Stimulated activated CD4-positive, alpha-beta T cell treated with anti-CD3 and anti-CD28 coated beads, Interleukin-12 subunit alpha, Interleukin-12 subunit beta, amount 100 ng/mL, for 24 hours (primary cell): ENCODE data around the gene GOLGA8N.
"Not testable (repeated sequence)": the region's sequence is repeated elsewhere in the genome, so short reads cannot be mapped to it uniquely, and the experiment has no call there.

Experiments
- DNase-seq, 2 experiments: peaks; one replicate each; pipeline ENCODE4 v3.0.0-alpha.2; 2020; ENCODE audit warnings: low read depth in 2 of 2

Gene GOLGA8N

DNA sequence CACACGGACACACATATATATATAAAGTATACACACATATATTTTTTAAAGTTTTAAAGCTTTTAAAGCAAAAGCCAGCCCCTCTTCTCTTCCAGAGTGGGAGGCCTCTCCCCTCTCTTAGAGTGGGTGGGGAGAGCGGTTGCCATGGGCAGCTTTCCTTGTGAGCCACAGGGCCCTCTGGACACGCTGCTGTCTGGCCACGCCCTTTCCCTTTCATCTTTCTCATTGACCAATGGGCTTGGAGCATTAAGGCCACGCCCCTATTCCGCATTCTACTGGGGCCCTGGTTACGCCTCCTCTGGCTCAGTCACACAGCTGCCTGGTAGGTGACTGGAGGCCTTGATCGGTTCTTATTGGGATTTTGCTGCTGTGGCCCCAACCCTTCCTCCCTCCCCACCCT is at the start of gene GOLGA8N:
GOLGA8N (plus strand) TSS at position 306 of the 400 bp plus-strand sequence.
- not testable (repeated sequence) for DNase-seq

DNA sequence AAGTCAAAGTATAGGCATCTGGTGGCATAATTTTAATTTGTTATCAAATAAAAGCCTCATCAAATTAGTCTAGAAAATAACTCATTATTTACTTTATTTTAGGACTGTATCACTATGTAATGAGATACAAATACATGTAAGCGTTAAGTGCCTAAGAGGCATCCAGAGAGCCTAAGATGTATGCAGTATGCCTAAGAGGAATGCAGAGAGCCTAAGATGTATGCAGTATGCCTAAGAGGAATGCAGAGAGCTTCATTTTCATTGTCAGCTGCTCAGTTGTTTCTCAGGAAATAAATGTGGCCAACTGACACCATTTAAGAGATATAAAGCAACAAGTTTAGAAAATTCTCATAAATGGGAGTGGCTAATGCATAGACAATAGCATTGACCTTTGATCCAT is 49.8 kb upstream of the GOLGA8N start:
- DNase-seq: not testable (repeated sequence)

DNA sequence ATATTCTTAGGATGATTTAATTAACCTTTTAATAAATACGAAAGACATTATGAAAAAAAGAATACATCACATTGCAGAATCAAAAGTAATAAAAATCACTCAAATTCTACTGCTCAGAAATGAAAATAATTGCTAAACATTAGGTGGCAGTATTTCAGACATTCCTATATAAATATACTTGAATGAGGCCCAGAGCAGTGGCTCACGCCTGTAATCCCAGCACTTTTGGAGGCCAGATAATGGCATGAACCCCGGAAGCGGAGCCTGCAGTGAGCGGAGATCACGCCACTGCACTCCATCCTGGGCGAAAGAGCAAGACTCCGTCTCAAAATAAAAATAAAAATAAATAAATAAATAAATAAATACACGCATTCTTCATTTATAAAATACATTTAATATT is 48.1 kb upstream of the GOLGA8N start:
- not testable (repeated sequence) for DNase-seq

DNA sequence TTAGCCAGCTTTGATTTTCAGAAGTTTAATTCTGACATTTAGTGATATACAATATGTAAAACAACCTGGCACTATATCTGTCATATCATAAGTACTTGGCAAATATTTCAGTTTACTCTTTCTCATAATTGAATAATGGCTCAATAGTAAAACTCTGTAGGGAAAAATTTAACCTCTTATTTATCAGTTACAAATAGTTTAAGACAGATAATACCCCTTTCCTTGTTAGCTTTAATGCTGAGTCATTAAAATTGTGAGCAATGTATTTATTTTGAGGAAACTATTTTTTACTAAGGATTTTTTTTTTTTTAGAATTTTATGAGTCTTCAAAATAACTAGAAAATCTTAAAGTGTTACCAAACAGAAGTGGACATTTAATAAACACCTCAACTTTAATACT is 38.7 kb upstream of the GOLGA8N start:
- DNase-seq: not testable (repeated sequence)

DNA sequence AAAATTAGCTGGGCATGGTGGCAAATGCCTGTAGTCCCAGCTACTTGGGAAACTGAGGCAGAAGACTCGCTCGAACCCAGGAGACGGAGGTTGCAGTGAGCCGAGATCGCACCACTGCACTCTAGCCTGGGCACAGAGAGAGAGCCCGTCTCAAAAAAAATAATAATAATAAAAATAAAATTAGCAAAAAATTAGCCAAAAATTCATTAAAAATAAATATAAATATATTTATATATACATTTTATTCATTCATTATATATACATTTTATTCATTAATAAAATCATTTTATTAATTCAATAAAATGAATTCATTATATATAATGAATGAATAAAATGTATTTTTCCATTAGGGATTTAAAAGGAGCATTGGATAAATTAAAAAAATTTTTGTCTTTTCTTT is 31.1 kb upstream of the GOLGA8N start:
- not testable (repeated sequence) for DNase-seq

DNA sequence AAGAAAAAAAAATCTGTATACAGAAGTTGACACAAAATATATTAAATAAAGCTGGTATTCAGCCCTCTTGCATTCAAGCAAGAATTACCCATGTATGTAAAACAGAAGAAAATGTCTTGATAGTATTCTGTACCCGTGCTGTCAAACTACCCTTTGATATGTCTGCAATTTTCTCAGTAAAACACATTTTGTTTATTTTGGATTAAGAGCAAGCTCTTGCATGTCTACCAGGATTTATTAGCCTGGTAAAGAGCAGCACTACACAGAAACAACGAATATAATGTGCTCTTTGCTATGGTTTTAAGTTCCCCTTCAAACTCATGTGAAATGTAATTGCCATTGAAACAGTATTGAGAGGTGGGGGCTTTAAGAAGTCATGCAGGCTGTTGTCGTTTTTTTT is 24.3 kb upstream of the GOLGA8N start:
- DNase-seq: not testable (repeated sequence)

DNA sequence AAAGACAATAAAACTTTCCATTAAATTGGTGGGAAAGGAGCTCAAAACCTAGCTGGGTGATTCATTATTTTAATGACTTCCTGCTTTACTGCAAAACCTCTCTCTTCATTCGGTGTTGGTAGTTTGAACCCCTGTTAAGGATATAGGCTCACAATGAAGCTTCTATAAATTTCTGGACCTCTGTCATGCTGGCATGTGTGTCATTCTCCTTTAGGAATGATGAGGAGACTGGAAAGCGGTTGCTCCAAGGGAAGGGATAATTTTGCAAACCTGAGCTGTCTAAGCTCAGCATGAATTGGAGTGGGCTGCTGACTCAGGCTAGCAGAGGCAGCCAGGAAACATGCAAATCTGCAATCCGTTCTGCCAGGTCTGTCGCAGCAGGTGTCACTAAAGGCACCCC is 14.8 kb upstream of the GOLGA8N start:
- DNase-seq: not testable (repeated sequence)

DNA sequence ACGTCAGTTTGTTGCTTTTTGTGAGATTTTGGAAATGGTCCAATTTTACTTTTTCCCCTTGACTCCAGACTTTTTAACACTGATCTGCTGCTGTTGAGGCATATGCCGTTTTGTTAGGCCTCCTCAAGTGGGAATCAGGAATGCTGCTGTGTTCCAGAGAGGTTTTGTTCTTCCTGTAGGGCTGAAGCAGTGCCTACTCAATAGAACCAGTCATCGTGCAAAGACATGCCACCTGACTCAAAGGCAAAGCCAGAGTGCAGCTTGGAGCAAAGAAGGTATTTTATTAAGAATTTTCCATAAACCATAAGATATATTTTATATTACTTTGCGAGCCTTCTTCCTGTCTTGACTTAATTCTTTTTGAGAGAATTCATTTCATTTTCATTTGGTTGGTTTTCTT is 7.4 kb upstream of the GOLGA8N start:
- not testable (repeated sequence) for DNase-seq

DNA sequence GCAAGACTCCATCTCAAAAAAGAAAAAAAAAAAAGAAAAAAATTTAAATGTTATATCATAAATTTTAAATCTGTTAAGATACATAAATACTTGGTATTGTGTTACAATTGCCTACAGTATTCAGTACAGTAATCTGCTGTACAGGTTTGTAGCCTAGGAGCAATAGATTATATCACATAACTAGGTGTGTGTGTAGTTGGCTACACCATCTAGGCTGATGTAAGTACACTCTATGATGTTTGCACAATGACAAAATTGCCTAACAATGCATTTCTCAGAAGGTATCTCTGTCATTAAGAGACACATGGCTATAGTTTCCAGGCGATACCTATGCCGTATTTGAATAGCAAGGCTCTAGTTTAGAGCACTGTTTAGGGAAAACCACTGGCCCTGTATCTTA is 16.3 kb downstream of the GOLGA8N start:
- not testable (repeated sequence) for DNase-seq

DNA sequence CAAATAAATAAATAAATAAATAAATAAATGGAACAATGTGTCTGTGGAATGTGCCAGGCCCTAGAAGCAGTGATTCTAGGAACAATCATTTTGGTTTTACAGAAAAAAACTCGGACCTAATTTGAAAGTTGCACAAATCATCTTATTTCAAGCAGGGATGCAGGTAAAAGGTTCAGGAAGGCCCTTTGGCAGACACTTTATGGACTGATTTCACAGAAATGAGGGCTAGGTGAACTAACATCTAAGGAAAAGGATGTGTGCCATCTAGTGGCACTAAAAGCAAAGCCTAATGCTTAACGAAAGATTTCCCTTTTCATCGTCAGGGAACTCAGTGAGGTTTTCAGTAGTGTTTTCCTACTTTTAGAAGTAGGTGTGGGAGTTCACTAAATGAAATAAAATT is 17.5 kb downstream of the GOLGA8N start:
- DNase-seq: not testable (repeated sequence)

DNA sequence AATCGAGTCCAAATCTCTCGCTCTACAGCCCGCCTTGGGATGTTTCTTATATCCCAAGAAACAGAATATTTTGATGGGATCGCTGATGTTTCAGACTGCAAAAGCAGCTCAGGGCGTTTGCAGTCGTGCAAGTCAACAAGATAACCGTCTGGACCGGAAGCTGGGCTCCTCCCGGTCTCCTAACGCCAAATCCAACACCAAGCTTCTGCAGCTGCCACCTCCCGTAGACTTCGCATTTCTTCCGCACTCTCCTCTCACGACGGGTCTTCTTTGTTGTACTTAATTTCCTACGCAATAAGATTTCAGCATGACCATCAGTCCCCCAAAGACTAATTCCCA is 21.4 kb downstream of the GOLGA8N start:
- not testable (repeated sequence) for DNase-seq

DNA sequence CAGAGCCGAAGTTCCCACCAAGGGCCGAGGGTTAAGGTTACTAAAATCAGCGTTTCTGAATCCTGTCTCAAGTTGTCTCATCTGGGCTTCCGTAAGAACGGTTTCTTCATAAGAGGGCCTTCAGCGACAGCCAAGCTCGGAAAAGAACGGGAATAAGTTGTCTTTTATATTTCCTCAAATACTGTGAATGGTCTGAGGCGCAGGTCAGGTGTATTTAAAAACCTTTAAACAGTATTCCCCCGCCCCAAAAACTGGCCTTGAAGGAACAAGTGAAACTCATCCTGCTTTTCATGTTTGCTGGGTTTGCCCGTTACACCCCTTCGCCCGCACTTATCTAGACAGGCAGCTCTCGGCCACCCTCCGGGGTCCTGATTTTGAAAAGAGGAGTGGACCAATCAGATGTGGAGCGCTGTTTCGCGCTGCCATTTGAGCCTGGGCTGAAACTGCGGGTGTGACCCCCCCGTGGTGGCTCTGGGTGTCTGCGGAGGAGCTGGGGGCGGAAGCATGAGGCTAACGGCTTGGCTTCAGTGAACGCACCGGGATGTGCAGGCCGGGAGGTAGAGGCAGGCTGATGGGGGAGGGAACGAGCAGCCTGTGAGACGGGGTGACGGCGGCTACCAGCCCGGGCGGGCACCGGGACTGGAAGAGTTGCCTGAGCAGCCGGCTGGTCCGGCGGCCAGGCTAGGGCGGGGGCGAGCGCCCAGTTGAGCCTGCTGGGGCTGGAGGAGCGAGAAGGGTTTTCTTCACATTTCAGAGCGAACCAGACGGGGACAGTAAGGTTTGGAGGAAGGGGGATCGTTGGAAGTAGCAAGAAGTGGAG is 22.0 kb downstream of the GOLGA8N start, which contains the start of gene ARHGAP11A:
ARHGAP11A (plus strand) TSS at position 454 of the 820 bp plus-strand sequence. CDS start 708 bp downstream, outside the sequence.
- peak; percentile 64 to 81 for DNase-seq

DNA sequence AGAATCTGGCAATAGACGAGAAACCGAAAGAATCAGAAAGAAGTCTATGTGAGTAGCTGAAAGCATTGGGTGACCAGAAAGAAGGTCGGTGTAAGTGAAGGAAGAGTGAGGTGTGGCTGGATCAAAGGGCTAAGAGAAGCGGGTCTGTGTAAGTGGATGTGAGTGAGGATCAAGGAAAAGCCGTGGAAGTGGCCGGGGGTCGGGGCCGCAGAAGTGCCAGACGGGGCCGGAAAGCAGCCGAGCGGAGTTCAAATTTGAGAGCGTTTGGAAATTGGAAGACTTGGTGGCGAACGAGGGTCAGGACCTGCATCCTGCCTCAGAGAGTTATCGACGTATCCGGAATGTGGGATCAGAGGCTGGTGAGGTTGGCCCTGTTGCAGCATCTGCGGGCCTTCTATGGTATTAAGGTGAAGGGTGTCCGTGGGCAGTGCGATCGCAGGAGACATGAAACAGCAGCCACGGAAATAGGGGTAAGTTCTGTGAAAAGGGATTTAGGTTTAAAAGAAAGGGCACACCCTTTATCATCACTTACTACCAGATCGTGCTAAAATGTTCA is 22.7 kb downstream of the GOLGA8N start:
- not testable (repeated sequence) for DNase-seq

DNA sequence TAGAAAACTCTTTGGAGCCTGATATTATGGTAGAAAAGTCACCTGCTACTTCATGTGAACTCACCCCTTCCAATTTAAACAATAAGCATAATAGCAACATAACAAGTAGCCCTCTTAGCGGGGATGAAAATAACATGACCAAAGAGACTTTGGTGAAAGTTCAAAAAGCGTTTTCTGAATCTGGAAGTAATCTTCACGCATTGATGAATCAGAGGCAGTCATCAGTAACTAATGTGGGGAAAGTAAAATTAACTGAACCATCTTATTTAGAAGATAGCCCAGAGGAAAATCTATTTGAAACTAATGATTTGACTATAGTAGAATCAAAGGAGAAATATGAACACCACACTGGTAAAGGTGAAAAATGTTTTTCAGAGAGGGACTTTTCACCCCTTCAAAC is 43.2 kb downstream of the GOLGA8N start:
- no peak for DNase-seq

DNA sequence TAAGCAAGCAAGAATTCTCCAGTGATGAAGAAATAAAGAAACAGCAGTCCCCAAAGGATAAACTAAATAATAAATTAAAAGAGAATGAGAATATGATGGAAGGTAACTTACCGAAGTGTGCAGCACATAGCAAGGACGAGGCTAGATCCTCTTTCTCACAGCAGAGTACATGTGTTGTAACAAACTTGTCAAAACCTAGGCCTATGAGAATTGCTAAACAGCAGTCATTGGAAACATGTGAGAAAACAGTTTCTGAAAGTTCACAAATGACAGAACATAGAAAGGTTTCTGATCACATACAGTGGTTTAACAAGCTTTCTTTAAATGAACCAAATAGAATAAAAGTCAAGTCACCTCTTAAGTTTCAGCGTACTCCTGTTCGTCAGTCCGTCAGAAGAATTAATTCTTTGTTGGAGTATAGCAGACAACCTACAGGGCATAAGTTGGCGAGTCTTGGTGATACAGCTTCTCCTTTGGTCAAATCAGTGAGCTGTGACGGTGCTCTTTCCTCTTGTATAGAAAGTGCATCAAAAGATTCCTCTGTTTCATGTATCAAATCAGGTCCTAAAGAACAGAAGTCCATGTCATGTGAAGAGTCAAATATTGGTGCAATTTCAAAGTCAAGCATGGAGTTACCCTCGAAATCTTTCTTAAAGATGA is 43.8 kb downstream of the GOLGA8N start:
- no peak for DNase-seq

DNA sequence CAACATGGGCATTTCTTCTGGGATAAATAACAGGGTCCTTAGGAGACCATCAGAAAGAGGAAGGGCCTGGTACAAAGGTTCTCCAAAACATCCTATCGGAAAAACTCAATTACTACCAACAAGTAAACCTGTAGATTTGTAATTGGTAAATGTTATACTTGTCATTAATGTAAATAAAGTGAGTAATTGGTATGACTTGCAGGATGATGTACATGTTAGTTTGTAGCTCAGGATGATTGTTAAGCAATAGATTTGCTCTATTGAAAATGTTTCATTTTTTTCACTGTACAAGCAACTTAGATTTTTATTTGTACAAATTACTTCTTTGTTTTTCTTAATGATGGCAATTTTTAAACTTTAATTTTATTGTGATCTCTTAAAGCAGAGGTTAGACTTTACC is 44.4 kb downstream of the GOLGA8N start:
- no peak for DNase-seq

DNA sequence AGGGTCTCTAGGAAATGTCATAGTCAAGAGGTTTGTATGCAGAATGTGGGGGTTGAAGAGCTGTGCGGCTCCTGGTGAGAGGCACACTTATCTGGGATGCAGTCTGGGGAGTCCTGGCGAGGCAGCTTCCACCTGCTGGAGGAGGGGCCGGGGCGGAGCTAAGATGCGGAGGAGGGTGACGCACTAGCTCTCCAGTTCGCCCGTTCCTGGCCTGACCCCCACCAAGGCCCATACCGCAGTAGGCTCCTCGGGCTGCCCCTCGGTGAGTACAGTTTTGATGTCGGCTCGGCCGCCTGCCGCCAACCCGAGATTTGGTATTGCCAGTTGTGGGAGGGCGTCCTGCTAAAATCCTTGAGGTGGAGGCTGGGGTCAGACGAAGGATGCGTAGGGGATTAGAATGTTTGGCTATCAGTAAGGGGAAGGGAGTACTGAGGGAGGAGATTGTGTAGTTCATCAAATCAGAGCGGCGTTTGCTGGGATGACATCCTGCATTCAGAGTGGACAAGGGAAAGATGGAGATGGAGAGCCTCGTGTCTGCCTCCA is 48.3 kb downstream of the GOLGA8N start, which contains the start of gene SCG5:
SCG5 (plus strand) TSS at position 194 of the 543 bp plus-strand sequence. CDS start 1,883 bp downstream, outside the sequence.
- no peak for DNase-seq

DNA sequence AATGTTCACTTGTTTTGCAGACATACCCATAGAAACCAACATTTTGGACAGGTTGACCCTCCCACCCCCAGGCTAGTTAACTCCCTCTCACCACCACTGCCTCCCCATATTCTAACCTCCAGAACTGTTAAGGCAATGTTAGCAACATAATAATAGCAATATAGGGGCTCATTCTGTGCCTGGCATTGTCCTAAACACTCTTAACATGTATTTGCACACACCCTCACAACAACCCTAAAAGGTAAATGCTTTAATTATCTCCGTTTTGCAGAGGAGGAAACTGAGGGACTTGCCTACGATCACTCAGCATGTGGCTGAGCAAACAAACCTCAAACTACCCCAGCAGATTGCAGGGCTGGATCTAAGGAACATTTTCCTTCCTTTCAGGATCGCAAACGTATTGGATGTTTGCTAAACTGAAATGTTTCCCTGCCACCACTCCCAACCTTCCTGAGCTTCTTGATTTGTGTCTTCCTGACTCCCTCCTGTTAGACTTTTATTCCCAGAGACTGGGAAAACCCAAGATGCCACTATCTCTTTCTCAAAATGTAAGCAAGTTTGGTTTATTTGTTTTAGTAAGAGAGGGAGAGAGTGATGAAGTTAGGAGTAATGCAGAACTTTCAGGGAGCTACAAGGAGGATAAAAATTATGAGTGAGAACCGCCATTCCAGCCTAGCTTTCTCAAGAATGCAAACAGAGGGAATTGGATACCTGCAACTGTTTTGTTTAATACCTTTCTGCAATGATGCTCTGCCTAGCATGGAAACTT is 49.6 kb downstream of the GOLGA8N start:
- DNase-seq: no peak

DNA sequence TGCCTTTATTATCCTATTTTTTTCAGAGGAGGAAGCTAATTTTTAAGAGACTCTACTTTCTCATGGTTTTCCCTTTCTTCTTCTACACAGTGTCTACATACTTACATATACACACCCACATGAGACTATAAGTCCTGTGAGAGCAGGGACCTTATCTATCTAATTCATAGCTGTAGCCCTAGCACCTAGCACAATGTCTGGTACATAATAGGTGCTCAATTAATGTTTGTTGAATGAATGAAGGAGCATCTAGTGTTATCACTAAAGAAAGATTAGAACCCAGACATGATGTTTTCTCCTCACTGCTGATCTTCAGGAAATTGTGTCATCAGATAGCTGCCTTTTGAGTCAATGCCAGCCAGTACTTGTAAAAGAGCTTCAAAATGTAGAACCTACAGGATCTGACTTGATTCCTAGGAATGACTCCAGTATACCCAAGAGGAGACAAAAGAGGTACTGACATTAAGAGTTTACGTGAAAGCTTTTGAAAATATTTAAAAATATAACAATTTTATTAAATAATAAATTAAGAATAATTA is 50.7 kb downstream of the GOLGA8N start:
- DNase-seq: no peak

DNA sequence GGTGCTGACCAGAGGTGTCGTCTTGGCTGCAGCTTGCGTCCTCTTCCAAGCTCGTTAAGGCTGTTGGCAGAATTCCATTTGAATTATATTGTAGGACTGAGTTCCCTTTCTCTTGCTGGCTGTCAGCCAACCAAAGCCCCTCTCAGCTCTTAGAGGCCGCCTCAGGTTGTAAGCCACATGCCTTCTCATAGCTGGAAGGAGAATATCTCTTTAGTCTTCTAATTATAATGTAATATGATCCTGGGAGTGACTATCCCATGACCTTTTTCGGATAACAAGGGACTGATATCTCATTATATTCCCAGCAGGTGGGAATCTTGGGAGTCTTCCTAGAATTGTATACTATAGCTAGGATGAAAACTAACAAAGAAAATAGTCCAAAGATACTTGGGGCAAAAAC is 53.0 kb downstream of the GOLGA8N start:
- DNase-seq: no peak

DNA sequence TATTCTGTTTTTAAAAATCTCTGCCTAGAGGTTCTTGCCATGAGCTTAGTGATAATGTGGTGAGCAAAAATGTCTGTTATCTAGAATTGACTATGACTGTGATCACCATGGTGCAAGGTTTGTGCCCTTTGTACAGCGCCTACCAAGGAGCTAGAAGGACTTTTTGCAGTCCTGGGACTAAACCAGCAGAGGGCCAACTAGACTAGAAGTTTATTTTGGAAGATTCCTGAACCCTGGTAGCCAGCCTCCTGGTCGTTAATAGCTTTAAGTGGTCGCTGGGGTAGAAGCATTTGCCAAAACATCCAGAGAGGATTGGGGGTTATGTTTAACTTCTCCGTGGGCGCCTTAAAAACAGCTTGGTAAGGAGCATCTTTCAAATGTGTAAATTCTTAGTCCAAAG is 56.1 kb downstream of the GOLGA8N start:
- DNase-seq: no peak
